Panc1 (cell line): ENCODE data around the gene PDE3A.

Source experiments
- CTCF ChIP-seq: fragments of 450-650 bp; IDR thresholded peaks from 2 replicates; pipeline ENCODE4 v1.5.1; 2017; ENCODE audit warnings: mild to moderate bottlenecking
- REST ChIP-seq, 2 experiments: IDR thresholded peaks; 2 replicates each; pipeline ENCODE4 v1.6.1; 2011 to 2012; ENCODE audit warnings: low read depth in 2 of 2, control low read depth in 1 of 2, low read length in 1 of 2, mild to moderate bottlenecking in 1 of 2, moderate library complexity in 1 of 2; ENCODE audit not compliant: insufficient read depth in 1 of 2
- TCF7L2 ChIP-seq: IDR thresholded peaks from 2 replicates; pipeline ENCODE4 v1.6.1; 2011; ENCODE audit warnings: mild to moderate bottlenecking, low read depth, low read length, inconsistent platforms

GRCh38 chr12:20440408-20440807 is 72.1 kb downstream of the PDE3A start:
- TF ChIP-seq CTCF = no peak
- TF ChIP-seq TCF7L2 = no peak
- TF ChIP-seq REST (IDR thresholded peaks at IDR 0.05; ENCODE audit: insufficient read depth in 1 of 2, low read depth in 2 of 2, low read length in 1 of 2) = no peak
